Measurements from ENCODE around the gene OR10J4.

- TF ChIP-seq, protein P1, sequence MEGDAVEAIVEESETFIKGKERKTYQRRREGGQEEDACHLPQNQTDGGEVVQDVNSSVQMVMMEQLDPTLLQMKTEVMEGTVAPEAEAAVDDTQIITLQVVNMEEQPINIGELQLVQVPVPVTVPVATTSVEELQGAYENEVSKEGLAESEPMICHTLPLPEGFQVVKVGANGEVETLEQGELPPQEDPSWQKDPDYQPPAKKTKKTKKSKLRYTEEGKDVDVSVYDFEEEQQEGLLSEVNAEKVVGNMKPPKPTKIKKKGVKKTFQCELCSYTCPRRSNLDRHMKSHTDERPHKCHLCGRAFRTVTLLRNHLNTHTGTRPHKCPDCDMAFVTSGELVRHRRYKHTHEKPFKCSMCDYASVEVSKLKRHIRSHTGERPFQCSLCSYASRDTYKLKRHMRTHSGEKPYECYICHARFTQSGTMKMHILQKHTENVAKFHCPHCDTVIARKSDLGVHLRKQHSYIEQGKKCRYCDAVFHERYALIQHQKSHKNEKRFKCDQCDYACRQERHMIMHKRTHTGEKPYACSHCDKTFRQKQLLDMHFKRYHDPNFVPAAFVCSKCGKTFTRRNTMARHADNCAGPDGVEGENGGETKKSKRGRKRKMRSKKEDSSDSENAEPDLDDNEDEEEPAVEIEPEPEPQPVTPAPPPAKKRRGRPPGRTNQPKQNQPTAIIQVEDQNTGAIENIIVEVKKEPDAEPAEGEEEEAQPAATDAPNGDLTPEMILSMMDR (optimal IDR thresholded peaks at IDR 0.05 in 1 of 3, IDR thresholded peaks at IDR 0.05 in 1 of 3, conservative IDR thresholded peaks at IDR 0.05 in 1 of 3; ENCODE audit: extremely low read depth in 1 of 3, insufficient read depth in 2 of 3, low read length in 3 of 3) = no peak
- TF ChIP-seq EZH2 (IDR thresholded peaks at IDR 0.05; ENCODE audit: low read length) = no peak
Measured at GRCh38 chr1:159441360-159441759, 9.4 kb downstream of the OR10J4 start.
